ENCODE measurements around the gene MEIKIN.

- TF ChIP-seq, protein P1, sequence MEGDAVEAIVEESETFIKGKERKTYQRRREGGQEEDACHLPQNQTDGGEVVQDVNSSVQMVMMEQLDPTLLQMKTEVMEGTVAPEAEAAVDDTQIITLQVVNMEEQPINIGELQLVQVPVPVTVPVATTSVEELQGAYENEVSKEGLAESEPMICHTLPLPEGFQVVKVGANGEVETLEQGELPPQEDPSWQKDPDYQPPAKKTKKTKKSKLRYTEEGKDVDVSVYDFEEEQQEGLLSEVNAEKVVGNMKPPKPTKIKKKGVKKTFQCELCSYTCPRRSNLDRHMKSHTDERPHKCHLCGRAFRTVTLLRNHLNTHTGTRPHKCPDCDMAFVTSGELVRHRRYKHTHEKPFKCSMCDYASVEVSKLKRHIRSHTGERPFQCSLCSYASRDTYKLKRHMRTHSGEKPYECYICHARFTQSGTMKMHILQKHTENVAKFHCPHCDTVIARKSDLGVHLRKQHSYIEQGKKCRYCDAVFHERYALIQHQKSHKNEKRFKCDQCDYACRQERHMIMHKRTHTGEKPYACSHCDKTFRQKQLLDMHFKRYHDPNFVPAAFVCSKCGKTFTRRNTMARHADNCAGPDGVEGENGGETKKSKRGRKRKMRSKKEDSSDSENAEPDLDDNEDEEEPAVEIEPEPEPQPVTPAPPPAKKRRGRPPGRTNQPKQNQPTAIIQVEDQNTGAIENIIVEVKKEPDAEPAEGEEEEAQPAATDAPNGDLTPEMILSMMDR (conservative IDR thresholded peaks at IDR 0.05), result no peak
- no peak for TF ChIP-seq EZH2 (IDR thresholded peaks at IDR 0.05; ENCODE audit: low read depth)
Observed at GRCh38 chr5:131966551-131966950, 21.1 kb upstream of the MEIKIN start.

Measured in PC-9 (cell line).